ENCODE measurements around the gene EVI5L. TPM values are rescaled to one million over a fixed set of nuclear protein-coding genes. Genes with fewer than 3 reads are reported as not detected.

Gene EVI5L
- total RNA-seq, 3 donors from 2014 or later = 6.6 to 7.5 (median 7.1) TPM

DNA sequence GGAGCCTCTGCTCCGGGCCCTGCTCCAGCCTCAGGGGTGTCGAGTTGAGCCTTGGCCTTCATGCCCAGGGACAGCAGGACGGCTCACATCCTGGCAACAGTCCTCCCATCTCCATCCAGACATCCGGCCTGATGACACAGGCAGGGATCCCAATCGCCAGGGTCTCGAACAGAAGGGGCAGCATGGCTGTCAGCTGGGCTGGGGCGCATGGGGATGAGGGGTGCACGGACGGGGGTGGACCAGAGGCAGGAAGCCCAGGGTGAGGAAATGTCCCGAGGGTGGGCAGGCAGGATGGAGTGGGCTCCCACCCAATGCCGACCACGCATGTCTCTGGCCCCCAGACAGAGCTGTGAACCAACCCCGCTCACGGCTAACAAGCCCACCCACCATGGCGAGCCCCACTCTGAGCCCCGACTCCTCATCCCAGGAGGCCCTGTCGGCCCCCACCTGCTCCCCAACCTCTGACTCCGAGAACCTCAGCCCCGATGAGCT, 16.2 kb downstream of the EVI5L start:
- Mint-ChIP-seq H3K36me3 (ENCODE audit: insufficient read depth) (no peaks in the 10 kb centered on the region), H3K4me1 (ENCODE audit: low read depth) (no peaks in the 10 kb centered on the region), H3K27me3 (ENCODE audit: low read depth) (no peaks in the 10 kb centered on the region), H3K9me3 (no peaks in the 10 kb centered on the region), H3K4me3 (no peak overlapping the region)
- ATAC-seq (no peak), DNase-seq (no peak)

DNA sequence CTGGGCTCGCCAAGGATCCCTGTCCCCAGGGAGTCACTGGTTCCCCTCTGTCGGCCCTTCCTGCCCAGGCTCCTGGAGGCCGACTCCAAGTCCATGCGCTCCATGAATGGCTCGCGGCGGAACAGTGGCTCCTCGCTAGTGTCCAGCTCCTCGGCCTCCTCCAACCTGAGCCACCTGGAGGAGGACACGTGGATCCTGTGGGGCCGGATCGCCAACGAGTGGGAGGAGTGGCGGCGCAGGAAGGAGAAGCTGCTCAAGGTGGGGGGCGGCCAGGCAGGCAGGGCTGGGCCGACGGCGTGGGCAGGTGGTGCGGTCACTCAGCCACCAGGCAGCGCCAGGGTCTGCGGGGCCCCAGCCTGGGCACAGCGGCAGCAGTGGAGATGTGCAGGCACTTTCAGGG, 17.6 kb downstream of the EVI5L start:
- H3K4me1 Mint-ChIP-seq (ENCODE audit: low read depth) = no peaks in the 10 kb centered on the region
- no peaks in the 10 kb centered on the region for H3K36me3 Mint-ChIP-seq (ENCODE audit: insufficient read depth)
- H3K27me3 Mint-ChIP-seq (ENCODE audit: low read depth) = no peaks in the 10 kb centered on the region
- no peak overlapping the region for H3K4me3 Mint-ChIP-seq
- ATAC-seq (no peak), DNase-seq (no peak)
- no peaks in the 10 kb centered on the region for H3K9me3 Mint-ChIP-seq

DNA sequence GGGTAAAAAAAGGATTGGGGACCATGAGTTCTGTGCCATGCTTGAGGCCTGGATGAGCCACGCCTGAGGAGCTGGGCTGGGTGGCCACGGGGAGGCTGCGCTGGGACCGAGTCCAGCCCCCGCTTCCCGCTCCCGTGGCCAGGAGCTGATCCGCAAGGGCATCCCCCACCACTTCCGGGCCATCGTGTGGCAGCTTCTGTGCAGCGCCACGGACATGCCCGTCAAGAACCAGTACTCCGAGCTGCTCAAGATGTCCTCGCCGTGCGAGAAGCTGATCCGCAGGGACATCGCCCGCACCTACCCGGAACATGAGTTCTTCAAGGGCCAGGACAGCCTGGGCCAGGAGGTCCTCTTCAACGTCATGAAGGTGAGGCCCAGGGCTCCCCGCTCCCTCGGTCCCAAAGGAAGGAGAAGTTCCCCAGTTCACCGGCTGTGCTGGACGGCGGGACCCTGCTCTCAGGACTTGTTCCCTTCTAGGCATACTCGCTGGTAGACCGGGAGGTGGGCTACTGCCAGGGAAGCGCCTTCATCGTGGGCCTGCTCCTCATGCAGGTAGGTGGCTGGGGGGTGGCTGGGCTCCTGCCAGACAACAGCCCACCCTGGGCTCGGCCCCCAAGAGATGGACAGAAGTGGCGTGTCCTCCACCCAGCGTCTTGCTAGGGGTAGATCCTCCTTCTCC, 18.9 kb downstream of the EVI5L start:
- Mint-ChIP-seq H3K27me3 (ENCODE audit: low read depth) (no peaks in the 10 kb centered on the region), H3K4me3 (no peak overlapping the region), H3K9me3 (no peaks in the 10 kb centered on the region), H3K4me1 (ENCODE audit: low read depth) (peaks cover 3% of the 10 kb centered on the region), H3K36me3 (ENCODE audit: insufficient read depth) (no peaks in the 10 kb centered on the region)
- ATAC-seq = no peak
- no peak for DNase-seq

DNA sequence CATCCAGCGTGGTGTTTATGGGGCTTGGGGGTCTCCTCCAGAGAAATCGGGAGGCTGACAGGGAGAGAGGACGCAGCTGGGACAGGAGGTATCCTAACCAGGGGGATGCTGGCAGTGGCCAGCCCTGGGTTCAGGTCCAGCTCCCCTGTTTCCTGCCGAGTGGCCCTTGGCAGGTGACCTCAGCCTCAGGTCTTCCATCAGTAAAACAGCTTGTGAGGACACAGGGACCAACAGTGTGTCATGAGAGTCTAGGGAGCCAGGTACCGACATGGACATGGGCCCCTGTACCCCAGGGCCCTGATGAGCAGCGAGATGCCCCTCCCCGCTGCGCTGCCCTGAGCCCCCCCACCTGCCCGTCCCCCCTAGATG, 19.6 kb downstream of the EVI5L start:
- no peaks in the 10 kb centered on the region for H3K27me3 Mint-ChIP-seq (ENCODE audit: low read depth)
- no peak overlapping the region for H3K4me3 Mint-ChIP-seq
- ATAC-seq = no peak
- no peaks in the 10 kb centered on the region for H3K36me3 Mint-ChIP-seq (ENCODE audit: insufficient read depth)
- H3K4me1 Mint-ChIP-seq (ENCODE audit: low read depth) = peaks cover 3% of the 10 kb centered on the region
- no peak for DNase-seq
- H3K9me3 Mint-ChIP-seq = no peaks in the 10 kb centered on the region

DNA sequence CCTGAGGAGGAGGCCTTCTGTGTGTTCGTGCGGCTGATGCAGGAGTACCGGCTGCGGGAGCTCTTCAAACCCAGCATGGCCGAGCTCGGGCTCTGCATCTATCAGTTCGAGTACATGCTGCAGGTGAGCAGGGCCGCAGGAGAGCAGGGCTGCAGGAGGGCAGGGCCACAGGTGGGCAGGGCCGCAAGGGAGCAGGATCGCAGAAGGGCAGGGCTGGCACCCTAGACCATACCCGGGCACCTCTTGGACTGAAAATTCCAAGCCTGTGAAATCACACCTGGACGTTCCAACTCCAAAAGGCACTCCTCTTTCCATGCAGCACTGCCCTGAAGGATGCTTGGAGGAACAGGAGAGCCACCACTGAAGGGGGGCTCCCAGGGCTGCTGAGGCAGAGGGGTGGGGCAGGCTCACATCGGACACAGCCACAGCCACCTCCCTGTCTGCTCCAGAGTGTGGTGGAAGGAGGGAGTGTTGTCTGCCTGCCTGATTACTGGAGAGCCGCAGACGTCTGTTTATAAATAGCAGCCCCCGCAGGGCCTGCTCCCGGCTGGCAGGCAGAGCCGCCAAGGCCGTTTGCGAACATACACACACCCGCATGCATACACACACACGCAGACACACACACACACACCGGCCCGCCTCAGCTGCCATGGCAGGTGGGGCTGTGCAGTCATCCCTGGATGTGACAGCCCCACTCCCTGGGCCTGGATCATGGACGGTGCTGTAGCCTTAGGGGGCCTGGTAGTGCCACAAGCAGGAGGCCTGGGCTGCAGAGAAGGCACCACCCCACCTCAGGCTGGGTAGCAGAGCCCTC, 20.2 kb downstream of the EVI5L start:
- ATAC-seq (no peak), DNase-seq (no peak)
- no peaks in the 10 kb centered on the region for H3K27me3 Mint-ChIP-seq (ENCODE audit: low read depth)
- no peaks in the 10 kb centered on the region for H3K36me3 Mint-ChIP-seq (ENCODE audit: insufficient read depth)
- peaks cover 3% of the 10 kb centered on the region for H3K4me1 Mint-ChIP-seq (ENCODE audit: low read depth)
- no peaks in the 10 kb centered on the region for H3K9me3 Mint-ChIP-seq
- H3K4me3 Mint-ChIP-seq = no peak overlapping the region

DNA sequence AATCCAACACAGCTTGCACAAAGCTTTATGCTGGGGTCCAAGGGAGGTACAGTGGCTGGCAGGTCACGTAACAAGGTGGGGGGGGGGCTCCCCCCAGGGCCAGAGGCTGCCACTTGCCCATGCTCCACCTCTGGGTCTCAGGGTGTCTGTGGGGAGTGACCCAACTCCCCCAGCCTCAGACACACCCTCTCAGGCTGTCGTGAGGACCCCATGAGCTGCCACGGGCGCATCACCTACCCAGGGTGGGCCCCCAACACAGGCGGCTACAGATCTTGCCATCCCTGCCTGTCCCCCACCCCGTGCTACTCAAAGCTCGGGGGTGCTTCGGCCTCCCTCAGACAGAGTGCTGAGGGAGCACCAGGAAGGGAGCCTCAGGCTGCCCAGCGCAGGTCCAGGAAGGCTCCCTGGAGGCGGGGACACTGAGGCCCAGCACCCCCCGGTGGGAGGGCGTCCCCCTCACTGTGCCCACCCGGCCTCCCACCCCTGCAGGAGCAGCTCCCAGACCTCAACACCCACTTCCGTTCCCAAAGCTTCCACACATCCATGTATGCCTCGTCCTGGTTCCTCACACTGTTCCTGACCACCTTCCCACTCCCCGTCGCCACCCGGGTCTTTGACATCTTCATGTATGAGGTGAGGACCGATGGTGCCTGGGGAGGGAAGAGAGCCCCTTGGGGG, 21.1 kb downstream of the EVI5L start:
- Mint-ChIP-seq H3K4me1 (ENCODE audit: low read depth) (peaks cover 3% of the 10 kb centered on the region), H3K36me3 (ENCODE audit: insufficient read depth) (no peaks in the 10 kb centered on the region), H3K27me3 (ENCODE audit: low read depth) (no peaks in the 10 kb centered on the region), H3K9me3 (no peaks in the 10 kb centered on the region), H3K4me3 (no peak overlapping the region)
- no peak for DNase-seq
- no peak for ATAC-seq

DNA sequence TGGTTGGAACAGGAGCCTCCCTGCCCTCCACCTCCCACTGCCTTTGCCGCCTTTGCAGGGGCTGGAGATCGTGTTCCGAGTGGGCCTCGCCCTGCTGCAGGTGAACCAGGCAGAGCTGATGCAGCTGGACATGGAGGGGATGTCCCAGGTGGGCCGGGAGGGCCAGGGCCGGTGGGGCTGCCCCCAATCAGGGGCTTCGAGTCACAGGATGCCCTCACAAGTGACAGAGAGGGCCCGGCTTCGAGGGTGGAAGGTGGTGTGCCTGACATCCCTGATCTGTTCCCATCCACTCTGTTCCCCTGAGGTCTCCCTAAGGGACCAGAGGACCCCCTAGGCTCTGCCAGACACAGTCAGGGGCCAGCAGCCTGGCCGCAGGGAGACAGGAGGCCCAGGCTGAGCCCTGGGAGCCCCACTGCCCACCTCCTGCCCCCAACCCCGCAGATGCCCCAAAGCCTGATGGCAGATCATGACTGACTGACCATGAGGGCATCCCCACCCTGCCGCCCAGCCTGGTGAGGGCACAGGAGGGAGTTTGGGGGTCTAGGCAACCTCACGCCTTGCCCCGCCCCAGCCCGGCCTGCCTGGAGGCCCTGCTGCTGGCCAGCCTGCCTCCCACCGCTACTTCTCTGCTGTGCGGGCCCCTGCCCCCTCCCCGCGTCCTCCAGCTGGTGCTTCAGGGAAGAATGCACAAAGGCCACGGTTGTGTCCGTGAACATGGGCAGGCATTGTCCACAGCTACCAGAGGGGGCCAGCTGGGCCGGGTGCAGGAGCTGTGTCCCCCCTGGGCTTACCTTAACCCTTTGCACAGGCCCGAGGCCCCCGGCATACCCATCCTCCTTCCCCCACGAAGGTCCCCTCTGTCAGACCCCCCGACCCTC, 21.8 kb downstream of the EVI5L start:
- ATAC-seq (no peak), DNase-seq (no peak)
- H3K4me1 Mint-ChIP-seq (ENCODE audit: low read depth) = peaks cover 3% of the 10 kb centered on the region
- no peaks in the 10 kb centered on the region for H3K36me3 Mint-ChIP-seq (ENCODE audit: insufficient read depth)
- H3K27me3 Mint-ChIP-seq (ENCODE audit: low read depth) = no peaks in the 10 kb centered on the region
- no peak overlapping the region for H3K4me3 Mint-ChIP-seq
- H3K9me3 Mint-ChIP-seq = no peaks in the 10 kb centered on the region

DNA sequence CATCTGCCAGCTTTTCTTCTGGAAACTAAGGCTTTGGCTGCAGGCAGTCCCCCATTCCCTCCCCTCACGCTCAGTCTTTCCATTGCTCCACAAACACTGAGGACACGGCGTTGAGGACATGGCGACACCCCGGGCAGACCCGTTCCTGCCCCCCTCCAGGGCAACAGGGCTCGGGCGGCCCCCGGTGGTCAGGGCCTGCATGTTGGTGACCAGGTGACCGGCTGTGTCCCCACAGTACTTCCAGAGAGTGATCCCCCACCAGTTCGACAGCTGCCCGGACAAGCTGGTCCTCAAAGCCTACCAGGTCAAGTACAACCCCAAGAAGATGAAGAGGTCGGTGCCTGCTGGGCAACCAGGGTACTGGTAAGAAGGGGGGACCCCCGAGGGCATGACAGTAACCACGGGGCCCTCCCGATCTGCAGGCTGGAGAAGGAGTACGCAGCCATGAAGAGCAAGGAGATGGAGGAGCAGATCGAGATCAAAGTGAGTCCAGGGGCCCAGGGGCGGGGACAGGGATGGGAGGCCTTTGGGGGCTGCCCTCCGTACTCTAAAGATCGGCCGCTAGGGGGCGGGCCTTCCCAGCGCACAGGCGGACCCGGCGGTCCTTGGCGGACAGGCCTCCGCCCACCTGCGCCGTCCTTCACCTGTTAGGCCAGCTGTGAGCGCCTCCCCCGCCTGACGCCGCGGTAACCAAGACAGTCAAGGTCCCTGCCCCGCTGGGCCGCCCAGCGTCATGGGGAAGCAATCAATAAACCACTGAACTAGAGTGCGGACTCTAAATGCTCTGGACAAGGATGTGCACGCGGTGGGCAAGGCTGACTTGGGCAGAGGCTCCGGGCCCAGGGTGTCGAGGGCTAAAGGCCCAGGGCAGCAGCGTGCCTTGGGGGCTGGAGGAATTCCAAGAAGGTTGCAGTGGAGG, 23.1 kb downstream of the EVI5L start:
- ATAC-seq = peak; percentile 89 to 92
- Mint-ChIP-seq H3K27me3 (ENCODE audit: low read depth) (no peaks in the 10 kb centered on the region), H3K4me1 (ENCODE audit: low read depth) (peaks cover 3% of the 10 kb centered on the region), H3K9me3 (no peaks in the 10 kb centered on the region), H3K36me3 (ENCODE audit: insufficient read depth) (no peaks in the 10 kb centered on the region), H3K4me3 (no peak overlapping the region)
- peak; percentile 59 for DNase-seq

DNA sequence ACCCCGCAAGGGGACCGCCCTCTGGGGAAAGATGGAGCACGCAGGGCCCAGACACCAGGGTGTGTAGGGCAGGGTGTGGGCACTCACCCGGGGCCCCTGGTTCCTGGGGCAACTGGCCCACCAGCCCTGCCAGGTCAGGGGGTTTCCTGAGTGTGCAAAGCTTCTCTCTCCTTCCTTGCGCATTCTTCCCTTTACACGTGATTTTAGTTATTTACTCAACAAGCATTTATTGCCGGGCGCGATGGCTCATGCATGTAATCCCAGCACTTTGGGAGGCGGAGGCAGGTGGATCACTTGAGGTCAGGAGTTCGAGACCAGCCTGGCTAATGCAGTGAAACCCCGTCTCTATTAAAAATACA, 23.7 kb downstream of the EVI5L start:
- no peaks in the 10 kb centered on the region for H3K9me3 Mint-ChIP-seq
- DNase-seq = no peak
- H3K4me1 Mint-ChIP-seq (ENCODE audit: low read depth) = peaks cover 3% of the 10 kb centered on the region
- no peak overlapping the region for H3K4me3 Mint-ChIP-seq
- ATAC-seq = no peak
- H3K27me3 Mint-ChIP-seq (ENCODE audit: low read depth) = peaks cover 2% of the 10 kb centered on the region
- no peaks in the 10 kb centered on the region for H3K36me3 Mint-ChIP-seq (ENCODE audit: insufficient read depth)

DNA sequence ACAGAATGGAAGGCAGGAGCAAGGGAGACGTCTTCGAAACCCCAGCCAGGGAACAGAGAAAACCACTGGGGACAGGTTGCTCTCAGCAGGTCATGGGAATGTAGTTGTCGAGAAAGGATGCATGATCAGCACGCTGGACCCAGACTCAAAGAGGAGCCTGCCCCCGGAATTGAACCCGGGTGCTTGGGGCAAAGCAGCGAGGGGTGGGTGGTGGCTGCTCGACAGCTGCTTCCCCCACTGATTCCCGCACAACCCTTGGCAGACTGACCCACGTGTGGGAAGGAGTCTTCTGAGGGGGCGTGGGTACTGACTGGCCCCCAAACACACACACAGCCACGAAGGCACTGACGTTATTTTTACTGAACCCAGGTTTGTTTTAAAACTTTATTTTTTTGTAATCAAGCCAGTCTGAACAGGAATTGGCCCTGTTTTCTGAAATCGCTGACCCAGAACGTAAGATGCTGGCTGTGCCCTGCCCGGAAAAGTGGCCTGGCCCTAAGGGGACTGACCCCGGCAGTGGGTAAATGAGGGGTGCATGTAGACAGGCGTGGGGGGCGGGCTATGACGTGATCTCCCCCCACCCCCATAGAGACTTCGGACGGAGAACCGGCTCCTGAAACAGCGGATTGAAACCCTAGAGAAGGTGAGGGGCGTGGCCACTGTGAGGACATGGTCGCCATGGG, 25.5 kb downstream of the EVI5L start:
- no peak overlapping the region for H3K4me3 Mint-ChIP-seq
- H3K36me3 Mint-ChIP-seq (ENCODE audit: insufficient read depth) = no peaks in the 10 kb centered on the region
- no peaks in the 10 kb centered on the region for H3K9me3 Mint-ChIP-seq
- no peak for ATAC-seq
- no peak for DNase-seq
- peaks cover 3% of the 10 kb centered on the region for H3K4me1 Mint-ChIP-seq (ENCODE audit: low read depth)
- H3K27me3 Mint-ChIP-seq (ENCODE audit: low read depth) = peaks cover 2% of the 10 kb centered on the region

DNA sequence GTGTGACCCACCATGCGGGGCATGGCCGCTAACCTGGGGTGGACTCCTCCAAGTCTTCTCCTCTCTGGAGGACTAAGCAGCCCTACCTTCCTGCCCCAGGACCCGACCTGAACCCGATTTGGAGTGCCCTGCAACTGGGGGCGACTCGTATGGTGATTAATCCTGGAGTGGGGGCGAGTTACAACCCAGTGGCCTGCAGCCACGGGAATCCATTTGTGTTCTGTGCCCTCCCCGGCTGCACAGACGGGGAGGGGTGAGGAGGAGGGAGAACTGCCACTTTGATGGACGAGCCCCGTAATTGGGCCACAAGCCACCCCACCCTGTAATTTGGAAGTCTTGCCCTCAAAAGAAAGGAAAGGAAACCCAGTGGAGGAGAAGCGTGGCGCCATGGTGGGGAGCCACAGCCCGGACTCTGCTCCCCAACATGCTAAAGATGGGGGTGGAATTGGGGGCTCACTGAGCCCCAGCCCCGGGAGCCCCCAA, 26.1 kb downstream of the EVI5L start:
- ATAC-seq (no peak), DNase-seq (no peak)
- H3K4me1 Mint-ChIP-seq (ENCODE audit: low read depth) = peaks cover 6% of the 10 kb centered on the region
- no peaks in the 10 kb centered on the region for H3K9me3 Mint-ChIP-seq
- H3K36me3 Mint-ChIP-seq (ENCODE audit: insufficient read depth) = no peaks in the 10 kb centered on the region
- peaks cover 5% of the 10 kb centered on the region for H3K27me3 Mint-ChIP-seq (ENCODE audit: low read depth)
- H3K4me3 Mint-ChIP-seq = no peak overlapping the region

DNA sequence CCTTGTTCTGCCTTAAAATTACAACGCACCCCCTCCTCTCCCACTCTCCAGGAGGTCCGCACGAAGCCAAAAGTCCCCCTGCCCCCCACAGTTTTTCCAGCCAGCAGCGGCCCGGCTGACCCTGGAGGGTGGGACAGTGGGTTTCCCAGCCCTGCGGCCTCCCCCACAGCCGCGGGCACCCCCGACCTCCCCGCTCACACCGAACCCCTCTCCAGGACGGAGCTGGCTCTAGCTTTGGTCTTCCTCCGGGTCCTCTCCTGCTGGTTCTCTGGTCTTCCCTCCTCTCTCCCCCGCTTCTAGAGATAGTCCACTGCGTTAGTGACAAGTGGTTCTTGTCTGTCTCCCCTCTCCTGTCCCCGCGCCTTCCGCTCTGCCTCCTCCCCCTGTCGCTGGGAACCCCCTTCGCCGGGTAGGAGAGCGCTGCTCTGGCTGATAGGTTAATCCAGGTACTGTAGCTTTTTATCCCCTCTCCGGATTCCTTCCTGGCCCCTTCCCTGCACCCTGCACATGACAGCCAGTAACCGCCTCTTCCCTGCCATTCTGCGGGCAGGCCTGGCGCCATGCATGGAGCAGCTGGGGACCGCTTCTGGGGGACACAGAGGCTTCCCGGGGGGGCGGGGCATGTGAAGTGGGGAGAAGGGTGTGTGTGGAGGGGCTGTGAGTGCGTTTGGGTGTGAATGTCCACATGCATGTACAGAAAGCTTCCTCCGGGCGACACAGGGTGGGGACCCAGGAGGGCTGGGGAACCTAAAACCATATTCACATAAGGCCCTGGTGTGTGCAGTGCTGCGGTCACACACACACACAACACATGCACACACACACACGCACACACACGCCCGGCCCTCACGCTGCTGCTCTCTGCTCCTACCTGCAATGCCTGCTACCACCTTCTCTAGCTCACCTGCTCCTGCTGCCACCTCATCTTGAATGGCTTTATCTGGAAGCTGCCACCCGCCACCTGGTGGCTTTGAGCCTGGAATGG, 27.0 kb downstream of the EVI5L start:
- H3K36me3 Mint-ChIP-seq (ENCODE audit: insufficient read depth) = no peaks in the 10 kb centered on the region
- no peak overlapping the region for H3K4me3 Mint-ChIP-seq
- no peaks in the 10 kb centered on the region for H3K9me3 Mint-ChIP-seq
- no peak for DNase-seq
- H3K4me1 Mint-ChIP-seq (ENCODE audit: low read depth) = peaks cover 12% of the 10 kb centered on the region
- peaks cover 8% of the 10 kb centered on the region for H3K27me3 Mint-ChIP-seq (ENCODE audit: low read depth)
- ATAC-seq = no peak

All from activated T-cell treated with anti-CD3 and anti-CD28 coated beads, Interleukin-2, amount 50 U/mL, for 4 hours (primary cell).